ENCODE data around the gene C9orf85.

- TF ChIP-seq EZH2 (optimal IDR thresholded peaks at IDR 0.05; ENCODE audit: low read depth, low read length) (no peak), EZH2phosphoT487 (IDR thresholded peaks at IDR 0.05; ENCODE audit: low read length) (no peak)
- TF ChIP-seq, protein P1, sequence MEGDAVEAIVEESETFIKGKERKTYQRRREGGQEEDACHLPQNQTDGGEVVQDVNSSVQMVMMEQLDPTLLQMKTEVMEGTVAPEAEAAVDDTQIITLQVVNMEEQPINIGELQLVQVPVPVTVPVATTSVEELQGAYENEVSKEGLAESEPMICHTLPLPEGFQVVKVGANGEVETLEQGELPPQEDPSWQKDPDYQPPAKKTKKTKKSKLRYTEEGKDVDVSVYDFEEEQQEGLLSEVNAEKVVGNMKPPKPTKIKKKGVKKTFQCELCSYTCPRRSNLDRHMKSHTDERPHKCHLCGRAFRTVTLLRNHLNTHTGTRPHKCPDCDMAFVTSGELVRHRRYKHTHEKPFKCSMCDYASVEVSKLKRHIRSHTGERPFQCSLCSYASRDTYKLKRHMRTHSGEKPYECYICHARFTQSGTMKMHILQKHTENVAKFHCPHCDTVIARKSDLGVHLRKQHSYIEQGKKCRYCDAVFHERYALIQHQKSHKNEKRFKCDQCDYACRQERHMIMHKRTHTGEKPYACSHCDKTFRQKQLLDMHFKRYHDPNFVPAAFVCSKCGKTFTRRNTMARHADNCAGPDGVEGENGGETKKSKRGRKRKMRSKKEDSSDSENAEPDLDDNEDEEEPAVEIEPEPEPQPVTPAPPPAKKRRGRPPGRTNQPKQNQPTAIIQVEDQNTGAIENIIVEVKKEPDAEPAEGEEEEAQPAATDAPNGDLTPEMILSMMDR (IDR thresholded peaks at IDR 0.05; ENCODE audit: low read length), result no peak
These were observed 16.3 kb upstream of the C9orf85 start for GRCh38 chr9:71895117-71895516.

Measured in MM.1S (cell line).